AG09309 (cell line): ENCODE results near the gene OR10G3.

Experiments
- DNase-seq: peaks from one replicate; pipeline ENCODE4 v3.0.0-alpha.2; 2010; ENCODE audit warnings: low read depth
- H3K4me3 ChIP-seq: 2 replicates; pipeline ENCODE4 v1.5.1; 2011; ENCODE audit warnings: mild to moderate bottlenecking, low read depth, low read length, moderate library complexity; ENCODE audit not compliant: control insufficient read depth
- TF ChIP-seq, protein P1 (sequence below): IDR thresholded peaks from 2 replicates; pipeline ENCODE4 v1.5.1; 2011; ENCODE audit warnings: mild to moderate bottlenecking, low read depth, low read length, inconsistent platforms; ENCODE audit not compliant: insufficient read depth, control insufficient read depth; ENCODE audit errors: missing control alignments

Gene OR10G3

DNA sequence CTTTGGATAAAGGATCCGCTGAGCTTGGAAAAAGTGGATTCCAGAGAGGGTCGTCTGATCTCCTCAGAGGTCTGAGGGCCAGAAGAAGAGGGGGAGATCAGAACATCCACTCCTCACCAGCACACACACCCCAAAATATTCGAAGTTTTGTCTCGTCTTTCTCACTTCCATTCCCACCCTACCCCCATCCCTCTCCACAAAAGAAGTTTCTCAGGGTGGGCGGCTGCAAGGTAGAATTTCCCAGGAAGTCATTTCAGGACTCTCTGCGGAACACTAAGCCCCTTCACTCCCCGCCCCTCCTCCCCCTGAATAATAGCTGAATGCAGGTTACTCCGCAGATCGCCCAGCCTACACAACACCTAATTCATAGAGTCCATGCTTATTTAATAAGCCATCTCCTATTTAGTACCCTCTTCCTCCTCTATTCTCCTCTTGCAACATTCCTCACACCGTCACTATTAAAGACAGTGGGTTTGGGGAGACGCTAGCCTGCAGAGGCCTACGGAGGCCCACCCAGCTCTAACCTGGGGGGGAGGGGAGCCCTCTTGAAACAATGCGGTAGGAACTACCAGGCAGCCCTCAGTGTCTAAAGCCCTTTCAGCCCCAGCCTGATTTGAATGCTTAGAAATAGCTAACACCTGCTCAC is 53.1 kb downstream of the OR10G3 start:
- H3K4me3 ChIP-seq = peak overlapping the region; percentile 81
- no peak for DNase-seq
- TF ChIP-seq, protein P1, sequence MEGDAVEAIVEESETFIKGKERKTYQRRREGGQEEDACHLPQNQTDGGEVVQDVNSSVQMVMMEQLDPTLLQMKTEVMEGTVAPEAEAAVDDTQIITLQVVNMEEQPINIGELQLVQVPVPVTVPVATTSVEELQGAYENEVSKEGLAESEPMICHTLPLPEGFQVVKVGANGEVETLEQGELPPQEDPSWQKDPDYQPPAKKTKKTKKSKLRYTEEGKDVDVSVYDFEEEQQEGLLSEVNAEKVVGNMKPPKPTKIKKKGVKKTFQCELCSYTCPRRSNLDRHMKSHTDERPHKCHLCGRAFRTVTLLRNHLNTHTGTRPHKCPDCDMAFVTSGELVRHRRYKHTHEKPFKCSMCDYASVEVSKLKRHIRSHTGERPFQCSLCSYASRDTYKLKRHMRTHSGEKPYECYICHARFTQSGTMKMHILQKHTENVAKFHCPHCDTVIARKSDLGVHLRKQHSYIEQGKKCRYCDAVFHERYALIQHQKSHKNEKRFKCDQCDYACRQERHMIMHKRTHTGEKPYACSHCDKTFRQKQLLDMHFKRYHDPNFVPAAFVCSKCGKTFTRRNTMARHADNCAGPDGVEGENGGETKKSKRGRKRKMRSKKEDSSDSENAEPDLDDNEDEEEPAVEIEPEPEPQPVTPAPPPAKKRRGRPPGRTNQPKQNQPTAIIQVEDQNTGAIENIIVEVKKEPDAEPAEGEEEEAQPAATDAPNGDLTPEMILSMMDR = no peak

DNA sequence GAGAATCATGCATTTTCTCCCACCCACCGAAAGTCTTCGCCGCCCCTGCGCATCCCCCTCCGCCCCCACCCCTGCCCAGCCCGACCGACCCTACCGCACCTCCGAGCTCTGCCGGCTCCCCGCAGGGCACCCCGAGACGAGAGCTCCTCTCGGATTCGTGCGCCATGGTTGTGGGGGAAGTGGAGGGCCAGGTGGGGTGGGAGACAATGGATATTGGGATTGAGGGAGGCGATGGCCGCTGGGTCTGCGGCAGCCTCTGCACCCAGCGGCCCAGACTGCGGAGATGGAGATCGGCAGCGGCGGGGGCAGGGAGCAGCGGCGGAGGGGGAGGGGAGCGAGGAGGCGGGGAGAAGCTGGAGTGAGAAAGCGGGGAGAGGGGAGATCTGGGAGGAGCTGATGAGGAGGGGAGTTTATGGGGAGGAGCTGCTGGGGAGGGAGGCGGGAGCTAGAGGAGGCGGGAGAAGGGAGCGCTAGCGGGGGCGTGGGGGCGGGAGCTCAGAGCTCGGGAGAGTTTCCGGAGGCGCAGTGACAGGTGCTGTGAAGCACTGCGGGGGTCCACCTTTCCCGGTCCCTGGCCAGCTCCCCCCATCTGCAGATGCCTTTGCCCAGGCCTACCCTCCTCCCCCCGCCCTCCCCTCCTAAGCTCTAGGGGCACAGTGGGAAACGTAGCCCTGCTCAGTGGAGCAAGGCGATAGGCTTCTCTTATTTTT is 53.8 kb downstream of the OR10G3 start, which contains the start of gene SALL2:
SALL2 (minus strand) TSS at position 385 of the 710 bp plus-strand sequence; CDS start at position 166, 219 bp downstream.
- TF ChIP-seq, protein P1 = no peak
- H3K4me3 ChIP-seq = peak within 1 kb of the TSS; percentile 81
- no peak for DNase-seq

- no peak for DNase-seq
- TF ChIP-seq, protein P1 = no peak
- peak overlapping the region; percentile 81 for H3K4me3 ChIP-seq
These were observed 54.3 kb downstream of the OR10G3 start for GRCh38 chr14:21525571-21525961.

- no peak for DNase-seq
- H3K4me3 ChIP-seq = no peak overlapping the region
- TF ChIP-seq, protein P1 = no peak
These were observed 55.0 kb downstream of the OR10G3 start for GRCh38 chr14:21524575-21525490.

- TF ChIP-seq, protein P1 = no peak
- no peak overlapping the region for H3K4me3 ChIP-seq
- no peak for DNase-seq
These were observed 56.7 kb downstream of the OR10G3 start for GRCh38 chr14:21523203-21523602.

DNA sequence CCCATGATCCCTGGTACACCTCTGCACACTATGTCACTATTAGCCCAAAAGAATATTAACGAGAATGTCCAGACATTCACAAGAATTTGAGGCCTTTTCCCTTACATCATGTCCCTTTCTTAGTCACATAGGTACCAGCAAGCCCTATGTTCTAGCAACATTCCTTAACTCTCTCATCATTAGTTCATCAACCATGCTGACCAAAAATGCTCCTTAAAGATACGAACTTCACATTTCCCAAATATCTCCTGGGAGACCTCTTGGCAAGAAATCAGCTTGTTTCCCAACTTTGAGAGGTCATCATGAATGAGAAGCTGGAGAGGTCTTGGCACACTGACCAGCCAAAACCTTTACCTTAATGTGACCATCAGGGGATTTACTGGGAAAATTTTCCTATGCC is 58.4 kb downstream of the OR10G3 start:
- no peak overlapping the region for H3K4me3 ChIP-seq
- TF ChIP-seq, protein P1 = no peak
- no peak for DNase-seq
